Calu3 (cell line): ENCODE results near the gene CHST15. TPM values are rescaled to one million over a fixed set of nuclear protein-coding genes. Genes with fewer than 3 reads are reported as not detected.

Source experiments
- BruUV-seq: library from RNA; stranded (reverse); fragments of 400-500 nt; replicated peaks from 2 replicates; lab custom pipeline; 2021; lab: Mats Ljungman, UMichigan
- CTCF ChIA-PET: fragments of 300-600 bp; sonication (Branson Sonifier 250); formaldehyde crosslinking; loops from one replicate; lab custom pipeline; 2022; ENCODE audit warnings: antibody characterized with exemption; lab: Charles Lee
- DNase-seq: peaks from one replicate; pipeline ENCODE4 v3.0.0; 2022
- H3K27ac Mint-ChIP-seq: one replicate; pipeline ENCODE4 v1.8.0; 2022; ENCODE audit warnings: mixed read lengths; ENCODE audit not compliant: unreplicated experiment
- H3K27me3 Mint-ChIP-seq: one replicate; pipeline ENCODE4 v1.8.0; 2022; ENCODE audit warnings: mixed read lengths; ENCODE audit not compliant: unreplicated experiment
- H3K36me3 Mint-ChIP-seq: one replicate; pipeline ENCODE4 v1.8.0; 2022; ENCODE audit warnings: mild to moderate bottlenecking, moderate library complexity, mixed read lengths; ENCODE audit not compliant: insufficient read depth, unreplicated experiment
- H3K4me1 Mint-ChIP-seq: one replicate; pipeline ENCODE4 v1.8.0; 2022; ENCODE audit warnings: mild to moderate bottlenecking, low read depth, mixed read lengths; ENCODE audit not compliant: unreplicated experiment
- H3K4me3 Mint-ChIP-seq: one replicate; pipeline ENCODE4 v1.8.0; 2022; ENCODE audit warnings: mild to moderate bottlenecking, low read depth, moderate library complexity, mixed read lengths; ENCODE audit not compliant: unreplicated experiment
- H3K9me3 Mint-ChIP-seq: one replicate; pipeline ENCODE4 v1.8.0; 2022; ENCODE audit warnings: low read depth, mixed read lengths; ENCODE audit not compliant: unreplicated experiment
- CTCF ChIP-seq: fragments of 200-600 bp; IDR thresholded peaks from one replicate; pipeline ENCODE4 v1.8.0; 2022; ENCODE audit warnings: antibody characterized with exemption; ENCODE audit not compliant: unreplicated experiment
- intact Hi-C: fragments of 100-400 bp; cut with micrococcal nuclease; formaldehyde crosslinking; loops from one replicate; pipeline ENCODE4 v1.10.0; 2022; ENCODE audit not compliant: unreplicated experiment
- total RNA-seq: library from RNA; stranded (reverse); gene quantifications from 2 replicates; pipeline ENCODE4 v1.2.3, GENCODE V29; 2022

The CHST15 gene
- total RNA-seq, 1 experiment from 2014 or later: 19.3 TPM

GRCh38 chr10:124086787-124087671 is 6.4 kb downstream of the CHST15 start:
- BruUV-seq: no TSS peak
- TF ChIP-seq CTCF: no peak
- CTCF ChIA-PET: no interaction called here

GRCh38 chr10:124086097-124086710 is 7.2 kb downstream of the CHST15 start:
- H3K27ac Mint-ChIP-seq: no peak overlapping the region
- H3K27me3 Mint-ChIP-seq: no peaks in the 10 kb centered on the region
- peaks cover 1% of the 10 kb centered on the region for H3K36me3 Mint-ChIP-seq
- no TSS peak for BruUV-seq
- peaks cover 25% of the 10 kb centered on the region for H3K4me1 Mint-ChIP-seq
- CTCF ChIA-PET: no interaction called here
- H3K9me3 Mint-ChIP-seq: no peaks in the 10 kb centered on the region
- no peak for DNase-seq
- intact Hi-C loops: no loop called here
- H3K4me3 Mint-ChIP-seq: no peak overlapping the region
- no peak for TF ChIP-seq CTCF

More at GRCh38 chr10:124086787-124087671, 6.4 kb downstream of the CHST15 start:
- DNase-seq: no peak
- H3K4me3 Mint-ChIP-seq: no peak overlapping the region
- no peak overlapping the region for H3K27ac Mint-ChIP-seq
- intact Hi-C loops: no loop called here
- H3K4me1 Mint-ChIP-seq: peaks cover 28% of the 10 kb centered on the region
- no peaks in the 10 kb centered on the region for H3K27me3 Mint-ChIP-seq
- H3K36me3 Mint-ChIP-seq: peaks cover 10% of the 10 kb centered on the region
- no peaks in the 10 kb centered on the region for H3K9me3 Mint-ChIP-seq

GRCh38 chr10:124085680-124086079 is 7.7 kb downstream of the CHST15 start:
- CTCF ChIA-PET: no interaction called here
- Mint-ChIP-seq H3K36me3 (no peaks in the 10 kb centered on the region), H3K27me3 (no peaks in the 10 kb centered on the region), H3K4me3 (no peak overlapping the region), H3K27ac (no peak overlapping the region), H3K4me1 (peaks cover 20% of the 10 kb centered on the region), H3K9me3 (no peaks in the 10 kb centered on the region)
- BruUV-seq: no TSS peak
- no peak for TF ChIP-seq CTCF
- no peak for DNase-seq
- intact Hi-C loops: no loop called here

- BruUV-seq: no TSS peak
- Mint-ChIP-seq H3K27ac (no peak overlapping the region), H3K4me1 (peaks cover 14% of the 10 kb centered on the region), H3K9me3 (no peaks in the 10 kb centered on the region), H3K4me3 (no peak overlapping the region), H3K36me3 (no peaks in the 10 kb centered on the region), H3K27me3 (no peaks in the 10 kb centered on the region)
- no peak for DNase-seq
- no peak for TF ChIP-seq CTCF
- CTCF ChIA-PET: no interaction called here
- intact Hi-C loops: no loop called here
Measured at GRCh38 chr10:124084708-124085107, 8.7 kb downstream of the CHST15 start.
